NOMO-1 treated with dmso at 0.1 percent for 144 hours (cell line): ENCODE results near the gene PRDM7.
"Not testable (repeated sequence)": the region's sequence is repeated elsewhere in the genome, so short reads cannot be mapped to it uniquely, and the experiment has no call there.

Experiments used
- DNase-seq: peaks from one replicate; lab custom pipeline; 2025; ENCODE audit not compliant: unreplicated experiment; lab: John Stamatoyannopoulos, UW

The PRDM7 gene

DNA sequence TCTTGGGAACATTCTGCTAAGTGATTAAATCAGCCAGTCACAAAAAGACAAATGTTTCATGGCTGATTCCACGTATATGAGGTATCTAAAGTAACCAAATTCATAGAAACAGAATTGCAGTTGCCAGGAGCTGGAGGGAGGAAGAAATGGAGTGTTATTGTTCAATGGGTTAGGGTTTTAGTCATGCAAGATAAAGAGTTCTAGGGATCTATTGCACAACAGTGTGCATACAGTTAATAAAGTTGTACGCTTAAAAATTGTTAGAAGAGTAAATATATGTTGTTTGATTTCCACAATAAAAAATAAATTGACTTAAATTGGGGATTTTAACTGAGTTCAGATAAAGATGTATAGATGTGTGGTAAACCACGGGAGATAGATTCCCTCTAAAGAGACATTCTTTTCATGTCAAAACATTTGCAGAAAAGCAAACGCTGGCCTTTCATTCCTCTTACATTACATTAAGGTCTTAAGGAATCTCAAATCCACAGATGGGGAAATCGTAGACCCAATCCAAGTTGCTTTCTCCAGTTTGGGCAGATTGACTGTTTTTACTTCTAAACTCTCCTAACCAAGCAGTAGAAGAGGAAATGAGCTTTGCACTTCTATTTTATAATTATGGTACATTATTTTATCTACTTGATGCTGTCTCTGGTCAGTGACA, 4.6 kb downstream of the PRDM7 start:
- no peak for DNase-seq

DNA sequence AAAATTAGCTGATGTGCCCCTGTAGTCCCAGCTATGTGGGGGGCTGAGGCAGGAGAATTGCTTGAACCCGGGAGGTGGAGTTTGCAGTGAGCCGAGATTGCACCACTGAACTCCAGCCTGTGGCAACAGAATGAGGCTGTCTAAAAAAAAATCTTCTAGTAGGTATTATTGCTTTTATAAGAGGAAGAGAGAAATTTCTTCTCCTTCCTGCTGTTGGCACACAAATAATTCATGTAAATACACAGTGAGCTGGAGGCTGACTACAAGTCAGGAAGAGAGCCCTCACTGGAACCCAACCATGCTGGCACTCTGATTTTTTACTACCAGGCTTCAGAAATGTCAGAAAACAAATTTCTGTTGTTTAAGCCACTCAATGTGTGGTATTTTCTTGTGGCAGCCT, 6.7 kb downstream of the PRDM7 start:
- DNase-seq = peak; percentile 72

DNA sequence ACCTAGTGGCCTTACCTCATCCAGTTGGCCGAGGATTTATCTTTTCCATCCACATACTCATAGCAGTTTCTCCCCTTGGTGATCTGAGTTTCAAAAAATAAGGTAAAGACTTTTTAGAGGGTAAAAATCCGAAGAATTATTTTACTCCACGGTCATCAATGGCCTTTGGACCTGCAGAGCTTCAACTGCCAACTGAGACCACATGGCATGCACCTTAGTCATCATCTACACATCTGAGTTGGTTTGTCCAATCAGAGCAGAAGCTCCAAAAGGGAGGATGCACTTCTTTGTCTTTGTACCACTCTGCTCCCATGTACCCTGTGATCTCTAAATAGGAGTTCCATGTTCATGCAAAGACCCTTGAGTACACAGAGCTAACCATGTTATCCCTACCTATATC, 15.7 kb downstream of the PRDM7 start:
- no peak for DNase-seq

DNA sequence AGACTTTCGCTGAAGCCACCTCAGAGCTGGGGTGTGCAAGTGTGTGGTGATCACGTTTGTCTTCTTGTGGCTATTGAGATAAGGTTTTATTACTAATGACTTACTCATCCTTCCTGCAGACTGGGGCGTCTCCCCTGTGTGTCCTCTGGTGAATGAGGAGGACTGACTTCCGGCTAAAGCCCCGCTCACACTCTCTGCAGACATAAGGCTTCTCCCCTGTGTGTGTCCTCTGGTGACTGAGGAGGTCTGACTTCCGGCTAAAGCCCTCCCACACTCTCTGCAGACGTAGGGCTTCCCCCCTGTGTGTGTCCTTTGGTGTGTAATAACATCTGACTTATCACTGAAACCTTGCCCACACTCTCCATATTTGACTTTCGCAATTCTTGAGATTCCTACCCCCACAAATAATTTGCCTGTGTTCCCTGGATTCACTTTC, 19.4 kb downstream of the PRDM7 start:
- DNase-seq = peak; percentile 50

DNA sequence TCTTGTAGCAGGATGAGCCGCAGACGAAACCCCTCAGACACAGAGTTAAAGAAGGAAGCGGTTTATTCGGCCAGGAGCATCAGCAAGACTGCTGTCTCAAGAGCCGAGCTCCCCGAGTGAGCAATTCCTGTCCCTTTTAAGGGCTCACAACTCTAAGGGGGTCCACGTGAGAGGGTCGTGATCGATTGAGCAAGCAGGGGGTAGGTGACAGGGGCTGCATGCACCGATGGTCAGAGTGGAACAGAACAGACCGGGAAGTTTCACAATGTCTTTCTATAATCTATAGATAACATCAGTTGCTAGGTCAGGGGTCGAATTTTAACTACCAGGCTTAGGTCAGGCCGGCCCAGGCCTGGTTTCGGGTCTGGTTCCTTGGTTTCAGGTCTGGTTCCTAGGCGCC, 20.6 kb downstream of the PRDM7 start:
- not testable (repeated sequence) for DNase-seq

DNA sequence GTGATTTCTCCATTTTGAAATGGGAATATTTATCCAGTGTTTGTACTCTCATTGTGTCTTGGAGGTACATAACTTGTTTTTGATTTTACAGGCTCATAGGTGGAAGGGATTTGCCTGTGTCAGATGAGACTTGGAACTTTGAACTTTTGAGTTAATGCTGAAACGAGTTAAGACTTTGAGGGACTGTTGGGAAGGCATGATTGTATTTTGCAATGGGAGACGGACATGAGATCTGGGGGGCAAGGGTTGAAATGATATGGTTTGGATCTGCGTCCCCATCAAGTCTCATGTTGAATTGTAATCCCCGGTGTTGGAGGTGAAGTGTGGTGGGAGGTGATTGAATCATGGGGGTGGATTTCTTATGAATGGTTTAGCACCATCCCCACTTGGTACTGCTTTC, 21.8 kb downstream of the PRDM7 start:
- DNase-seq = no peak

DNA sequence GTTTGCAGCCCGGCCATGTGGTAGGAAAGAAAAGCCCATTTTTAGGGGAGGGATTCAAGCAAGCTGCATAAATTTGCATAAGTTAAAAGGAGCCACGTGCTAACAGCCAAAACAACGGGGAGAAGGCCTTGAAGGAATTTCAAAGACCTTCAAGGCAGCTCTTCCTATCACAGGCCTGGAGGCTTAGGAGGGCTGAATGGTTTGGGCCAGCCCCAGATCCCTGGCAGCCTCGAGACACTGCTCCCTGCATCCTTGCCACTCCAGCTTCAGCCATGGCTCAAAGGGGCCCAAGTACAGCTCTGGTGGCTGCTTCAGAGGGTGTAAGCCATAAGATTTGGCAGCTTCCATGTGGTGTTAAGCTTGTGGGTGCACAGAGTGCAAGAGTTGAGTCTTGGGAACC, 22.6 kb downstream of the PRDM7 start:
- no peak for DNase-seq

DNA sequence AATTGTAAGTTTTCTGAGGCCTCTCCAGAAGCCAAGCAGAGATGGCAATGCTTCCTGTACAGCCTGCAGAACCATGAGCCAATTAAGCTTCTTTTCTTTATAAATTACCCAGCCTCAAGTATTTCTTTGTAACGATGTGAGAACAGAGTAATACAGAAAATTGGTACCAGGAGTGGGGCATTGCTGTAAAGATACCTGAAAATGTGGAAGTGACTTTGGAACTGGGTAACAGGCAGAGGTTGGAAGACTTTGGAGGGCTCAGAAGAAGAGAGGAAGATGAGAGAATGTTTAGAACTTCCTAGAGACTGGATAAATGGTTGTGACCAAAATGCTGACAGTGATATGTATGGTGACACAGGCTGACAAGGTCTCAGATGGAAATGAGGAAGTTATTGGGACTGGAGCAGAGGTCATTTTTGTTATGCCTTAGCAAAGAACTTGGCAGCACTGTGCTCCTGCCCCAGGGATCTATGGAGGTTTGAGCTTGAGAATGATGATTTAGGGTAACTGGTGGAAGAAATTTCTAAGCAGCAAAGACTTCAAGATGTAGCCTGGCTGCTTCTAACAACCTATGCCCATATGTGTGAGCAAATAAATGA, 23.1 kb downstream of the PRDM7 start:
- no peak for DNase-seq

DNA sequence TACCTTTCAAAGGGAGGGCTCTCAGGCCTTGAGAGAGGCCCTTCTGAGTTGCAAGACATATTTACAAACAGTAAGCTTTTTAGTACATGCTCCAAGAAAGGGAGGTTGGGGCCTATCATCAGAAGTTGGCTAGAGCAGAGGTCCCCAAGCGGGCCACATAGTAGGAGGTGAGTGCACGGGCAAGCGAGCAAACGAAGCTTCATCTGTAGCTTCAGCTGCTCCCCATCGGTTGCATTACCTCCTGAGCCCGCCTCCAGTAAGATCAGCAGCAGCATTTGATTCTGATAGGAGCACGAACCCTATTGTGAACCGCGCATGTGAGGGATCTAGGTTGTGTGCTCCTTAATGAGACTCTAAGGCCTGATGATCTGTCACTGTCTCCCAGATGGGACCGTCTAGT, 26.2 kb downstream of the PRDM7 start:
- no peak for DNase-seq

DNA sequence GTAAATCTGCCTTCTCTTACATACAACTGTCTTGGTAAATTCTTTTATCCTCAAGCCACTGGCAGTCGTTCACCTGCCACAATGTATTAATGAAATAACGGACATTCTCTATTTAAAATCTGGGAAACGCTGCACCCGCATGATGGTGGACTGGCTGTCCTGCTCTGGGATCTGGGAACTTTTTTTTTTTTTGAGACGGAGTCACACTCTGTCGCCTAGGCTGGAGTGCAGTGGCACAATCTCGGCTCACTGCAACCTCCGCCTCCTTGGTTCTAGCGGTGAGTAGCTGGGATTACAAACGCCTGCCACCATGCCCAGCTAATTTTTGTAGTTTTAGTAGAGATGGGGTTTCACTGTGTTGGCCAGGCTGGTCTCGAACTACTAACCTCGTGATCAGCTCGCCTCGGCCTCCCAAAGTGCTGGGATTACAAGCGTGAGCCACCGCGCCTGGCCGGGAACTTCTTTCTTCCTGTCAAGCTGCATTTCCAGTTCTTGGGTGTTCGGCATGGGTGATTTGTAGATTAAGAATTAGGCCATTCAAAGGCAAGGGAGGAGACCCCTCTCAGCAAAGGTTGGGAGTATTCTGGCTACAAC, 28.3 kb downstream of the PRDM7 start:
- no peak for DNase-seq

DNA sequence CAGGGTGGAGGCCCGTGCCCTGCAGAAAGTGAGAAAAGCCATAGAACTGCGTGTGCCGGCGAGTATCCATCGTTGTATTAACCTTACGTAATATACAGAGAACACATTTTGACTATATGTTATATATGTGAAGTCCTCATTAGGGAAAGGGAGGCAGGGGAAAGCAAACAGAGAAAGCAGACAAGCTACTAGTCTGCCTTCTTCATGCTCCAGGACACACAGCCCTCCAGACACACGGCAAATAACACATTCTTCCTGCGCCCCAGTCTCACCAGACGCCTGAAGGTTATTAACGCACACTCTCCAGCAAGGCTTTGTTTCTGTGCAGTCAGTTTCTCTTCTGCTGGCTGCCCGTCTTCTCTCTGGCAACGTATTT, 28.8 kb downstream of the PRDM7 start:
- DNase-seq = no peak

DNA sequence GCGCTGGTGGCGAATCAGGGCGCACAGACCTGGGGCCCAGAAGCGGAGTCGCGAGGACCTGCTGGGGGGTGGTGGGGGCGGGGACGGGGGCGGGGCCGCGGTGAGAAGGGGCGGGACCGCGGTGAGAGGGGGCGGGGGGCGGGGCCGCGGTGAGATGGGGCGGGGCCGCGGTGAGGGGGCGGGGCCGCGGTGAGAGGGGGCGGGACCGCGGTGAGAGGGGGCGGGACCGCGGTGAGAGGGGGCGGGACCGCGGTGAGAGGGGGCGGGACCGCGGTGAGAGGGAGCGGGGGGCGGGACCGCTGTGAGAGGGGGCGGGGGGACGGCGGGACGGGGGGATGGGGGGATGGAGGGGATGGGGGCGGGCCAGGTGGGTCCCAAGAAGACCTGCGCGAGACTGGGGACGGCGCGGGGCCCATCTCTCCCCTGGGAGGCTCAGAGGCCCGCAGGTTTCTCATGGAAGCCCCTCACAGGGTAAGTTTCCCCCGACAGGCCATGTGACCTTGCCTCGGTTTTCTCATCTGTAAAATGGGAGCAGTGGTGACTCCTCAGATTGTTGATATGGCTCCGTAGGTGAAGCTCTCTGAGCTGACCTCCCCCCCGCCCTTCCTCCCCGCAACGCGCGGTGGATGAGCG, 29.3 kb downstream of the PRDM7 start:
- DNase-seq = no peak

DNA sequence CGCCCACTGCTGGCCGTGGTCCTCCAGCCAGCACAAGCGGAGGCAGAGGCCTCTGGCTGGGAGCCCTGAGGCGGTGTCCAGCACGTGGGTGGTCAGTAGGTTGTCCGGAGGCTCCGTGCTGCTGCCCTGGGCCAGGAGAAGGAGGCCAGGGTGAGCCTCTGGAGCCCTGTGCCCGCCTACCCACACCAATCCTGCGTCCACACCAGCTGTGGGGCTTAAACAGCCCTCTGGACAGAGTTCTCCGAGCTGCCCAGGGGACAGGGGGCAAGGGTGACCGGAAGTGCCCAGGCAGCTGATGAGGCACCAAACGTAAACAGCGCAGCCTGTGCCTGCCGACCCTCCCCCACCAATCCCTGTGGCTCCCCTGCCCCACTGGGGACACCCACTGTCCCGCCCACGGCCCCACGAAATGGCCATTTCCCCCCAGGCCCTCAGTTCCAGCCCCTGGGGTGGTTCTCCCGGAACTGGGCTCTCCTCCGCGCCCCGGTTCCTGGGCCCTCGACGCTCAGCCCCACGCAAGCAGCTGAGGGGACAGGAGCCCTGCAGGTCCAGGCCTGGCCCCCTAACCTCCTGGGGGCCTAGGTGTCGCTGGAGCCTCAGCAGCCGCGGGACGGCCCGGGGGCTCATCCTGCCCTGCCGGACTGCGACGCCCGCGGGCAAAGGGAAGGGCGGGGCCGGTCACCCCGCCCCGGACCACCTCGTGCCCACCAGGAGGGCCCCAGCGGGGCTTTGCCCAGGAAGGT, 30.0 kb downstream of the PRDM7 start:
- no peak for DNase-seq

DNA sequence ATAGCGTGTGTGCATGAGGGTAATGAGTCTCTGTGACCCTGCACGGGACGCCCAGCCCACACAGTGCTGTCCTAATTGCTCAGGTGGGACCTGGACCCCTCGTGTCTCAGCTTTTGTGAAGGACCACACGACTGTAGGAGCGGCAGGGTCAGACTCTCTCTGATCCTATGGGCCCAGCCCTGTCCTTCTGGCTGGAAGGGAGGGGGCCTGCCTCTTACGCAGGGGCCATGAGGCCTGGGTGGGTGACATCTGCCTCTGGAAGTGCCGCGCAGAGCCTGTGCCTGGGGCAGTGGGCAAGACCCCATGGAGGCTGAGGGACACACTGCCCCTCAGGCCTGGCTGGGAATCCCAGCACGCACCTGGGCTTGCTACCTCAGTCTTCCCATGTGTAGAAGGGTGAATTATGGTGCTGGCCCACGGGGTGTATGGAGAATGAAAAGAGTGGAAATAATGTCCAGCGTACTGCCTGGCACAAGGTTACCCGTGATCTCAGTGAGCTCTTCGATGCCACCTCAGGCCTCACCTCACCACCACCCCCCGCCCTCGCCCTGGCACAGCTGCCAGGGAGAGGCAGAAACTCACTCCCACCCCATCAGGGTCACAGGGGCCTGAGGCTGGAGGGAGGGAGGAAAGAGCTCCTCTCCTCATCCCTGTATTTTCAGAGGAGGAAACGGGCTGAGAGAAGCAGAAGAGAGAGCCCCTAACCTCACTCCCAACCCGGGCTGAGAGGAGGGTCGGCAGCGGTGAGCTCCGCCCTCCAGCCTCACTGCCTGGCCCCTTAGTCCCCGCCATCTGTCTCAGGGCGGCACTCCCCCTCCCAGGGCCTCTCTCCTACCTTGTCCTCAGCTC, 30.8 kb downstream of the PRDM7 start:
- DNase-seq = no peak

DNA sequence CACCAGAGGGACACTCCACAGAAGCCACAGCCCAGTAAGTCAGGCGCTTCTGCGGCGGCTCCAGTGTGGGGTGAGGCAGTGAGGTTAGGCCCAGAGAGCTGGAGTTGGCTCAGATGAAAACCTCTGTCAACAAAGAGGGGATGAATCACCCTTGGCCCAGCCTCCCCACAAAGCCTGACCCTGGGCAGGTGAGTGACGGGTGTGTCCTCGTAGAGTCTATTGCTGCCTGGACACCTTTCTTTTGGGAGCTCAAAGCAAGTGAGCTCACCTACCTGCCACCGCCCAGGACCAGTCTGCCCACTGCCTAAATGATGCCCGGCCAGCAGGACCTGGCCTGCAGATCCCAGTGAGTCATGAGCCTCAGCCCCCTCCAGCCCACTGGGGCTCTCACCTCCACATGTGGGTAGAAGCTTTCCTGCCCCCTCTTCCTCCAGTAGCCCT, 33.0 kb downstream of the PRDM7 start:
- no peak for DNase-seq

DNA sequence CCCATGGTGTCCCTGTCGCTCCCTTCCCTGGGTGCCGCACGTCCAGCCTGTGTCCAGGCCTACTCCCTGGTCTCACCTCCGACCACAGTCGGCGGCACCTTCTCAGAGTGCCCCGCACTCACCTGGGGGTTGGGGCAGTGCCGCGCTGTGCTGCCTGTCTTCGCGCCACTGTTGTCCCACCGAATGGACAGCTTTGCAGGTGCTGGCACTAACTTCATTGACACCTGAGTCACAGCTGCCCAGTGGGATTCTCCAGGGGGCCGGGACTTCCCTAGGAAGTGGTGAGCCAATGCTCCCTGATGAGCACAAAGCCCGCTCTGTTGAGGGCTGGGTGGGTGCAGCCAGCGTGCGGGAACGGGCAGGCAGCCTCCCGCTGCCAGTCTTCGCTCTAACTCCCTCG, 33.6 kb downstream of the PRDM7 start:
- DNase-seq = no peak

DNA sequence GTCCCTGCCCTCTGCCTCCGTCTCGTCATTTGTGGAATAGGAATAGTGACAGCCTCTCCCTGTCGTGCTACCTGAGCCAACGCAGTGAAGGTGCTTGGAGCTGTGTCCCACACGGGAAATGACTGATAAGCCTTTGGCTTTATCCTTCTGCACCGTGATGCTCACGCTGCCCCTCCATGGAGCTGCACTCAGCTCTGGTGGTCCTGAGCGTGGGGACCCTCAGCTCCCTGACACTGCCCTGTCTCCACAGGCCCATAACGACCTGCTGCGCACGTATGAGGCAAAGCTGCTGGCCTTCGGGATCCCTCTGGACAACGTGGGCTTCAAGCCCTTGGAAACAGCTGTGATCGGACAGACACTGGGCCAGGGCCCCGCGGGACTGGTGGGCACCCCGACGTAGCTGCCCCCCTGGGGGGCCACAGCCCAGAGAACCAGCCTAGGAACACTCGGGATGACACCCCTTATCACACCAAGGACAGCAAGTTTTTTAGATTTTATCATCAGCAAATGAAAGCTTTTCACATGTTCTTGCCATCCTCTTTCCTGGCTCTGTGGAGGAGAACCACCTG, 34.1 kb downstream of the PRDM7 start:
- no peak for DNase-seq

DNA sequence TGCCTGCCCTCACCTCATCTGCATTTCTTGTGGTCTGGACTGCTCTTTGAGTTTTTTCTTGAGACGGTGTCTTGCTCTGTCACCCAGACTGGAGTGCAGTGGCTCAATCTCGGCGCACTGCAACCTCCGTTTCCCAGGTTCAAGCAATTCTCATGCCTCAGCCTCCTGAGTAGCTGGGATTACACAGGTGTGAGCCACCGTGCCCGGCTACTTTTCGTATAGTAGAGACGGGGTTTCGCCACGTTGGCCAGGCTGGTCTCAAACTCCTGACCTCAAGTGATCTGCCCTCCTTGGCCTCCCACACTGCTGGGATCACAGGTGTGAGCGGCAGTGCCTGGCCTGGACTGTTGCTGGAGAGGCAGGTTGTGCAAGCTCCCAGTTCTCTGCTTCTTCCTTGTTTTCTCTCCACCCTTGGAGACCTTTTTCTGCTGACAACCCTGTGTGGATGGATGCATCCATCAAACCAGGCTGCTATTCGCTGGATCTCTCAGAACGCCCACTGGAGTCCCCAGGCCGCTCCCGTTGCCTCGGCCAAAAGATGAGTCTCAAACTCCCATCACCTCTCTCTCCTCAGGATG, 35.1 kb downstream of the PRDM7 start:
- DNase-seq = no peak

DNA sequence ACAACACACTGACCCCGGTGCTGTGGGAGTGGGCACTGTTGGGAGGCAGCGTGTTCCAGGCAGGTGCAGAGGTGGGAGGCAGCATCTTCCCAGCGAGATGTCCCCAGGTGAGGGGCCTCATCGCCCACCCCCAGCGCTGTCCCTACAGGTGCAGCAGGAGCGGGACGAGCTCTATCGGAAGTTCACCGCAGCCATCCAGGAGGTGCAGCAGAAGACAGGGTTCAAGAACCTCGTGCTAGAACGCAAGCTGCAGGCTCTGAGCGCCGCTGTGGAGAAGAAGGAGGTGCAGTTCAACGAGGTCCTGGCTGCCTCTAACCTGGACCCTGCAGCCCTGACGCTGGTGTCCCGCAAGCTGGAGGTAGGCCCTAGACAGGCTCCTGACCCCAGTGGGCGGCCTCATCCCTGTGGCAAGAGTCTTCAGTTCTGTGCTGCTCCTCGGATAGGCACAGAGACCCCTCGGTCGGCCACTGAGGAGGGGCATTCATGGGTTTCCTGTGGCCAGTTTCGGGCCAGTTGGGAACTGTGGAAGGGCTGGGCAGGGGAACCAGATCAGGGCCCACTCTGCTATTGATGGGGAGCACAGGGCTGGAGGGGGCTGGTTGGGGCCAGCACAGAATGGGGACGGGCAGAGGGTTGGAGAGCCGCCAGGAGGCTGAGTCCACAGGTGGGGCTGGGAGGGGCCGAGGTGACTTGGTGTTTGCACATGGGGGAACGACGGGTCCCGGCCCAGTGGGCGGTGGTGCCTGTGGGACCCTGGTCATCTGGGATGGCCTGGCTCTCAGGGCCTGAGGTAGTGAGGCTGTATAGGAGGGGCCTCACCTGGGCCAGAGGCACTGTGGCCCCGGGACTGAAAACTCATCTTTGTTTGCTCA, 36.7 kb downstream of the PRDM7 start:
- no peak for DNase-seq
